Fibroblast of skin of left biceps (primary cell): ENCODE data around the gene COMTD1.

Experiments used
- DNase-seq, 2 experiments: peaks; one replicate each; pipeline ENCODE4 v3.0.0-alpha.2; 2013; ENCODE audit warnings: low read depth in 2 of 2

The COMTD1 gene

GRCh38 chr10:75235375-75236177 is at the start of gene COMTD1:
Gene COMTD1, minus strand, starts transcription at chr10:75235957. Its CDS starts 29 bp downstream, at chr10:75235928.
- peak; percentile 31 to 51 for DNase-seq

DNA sequence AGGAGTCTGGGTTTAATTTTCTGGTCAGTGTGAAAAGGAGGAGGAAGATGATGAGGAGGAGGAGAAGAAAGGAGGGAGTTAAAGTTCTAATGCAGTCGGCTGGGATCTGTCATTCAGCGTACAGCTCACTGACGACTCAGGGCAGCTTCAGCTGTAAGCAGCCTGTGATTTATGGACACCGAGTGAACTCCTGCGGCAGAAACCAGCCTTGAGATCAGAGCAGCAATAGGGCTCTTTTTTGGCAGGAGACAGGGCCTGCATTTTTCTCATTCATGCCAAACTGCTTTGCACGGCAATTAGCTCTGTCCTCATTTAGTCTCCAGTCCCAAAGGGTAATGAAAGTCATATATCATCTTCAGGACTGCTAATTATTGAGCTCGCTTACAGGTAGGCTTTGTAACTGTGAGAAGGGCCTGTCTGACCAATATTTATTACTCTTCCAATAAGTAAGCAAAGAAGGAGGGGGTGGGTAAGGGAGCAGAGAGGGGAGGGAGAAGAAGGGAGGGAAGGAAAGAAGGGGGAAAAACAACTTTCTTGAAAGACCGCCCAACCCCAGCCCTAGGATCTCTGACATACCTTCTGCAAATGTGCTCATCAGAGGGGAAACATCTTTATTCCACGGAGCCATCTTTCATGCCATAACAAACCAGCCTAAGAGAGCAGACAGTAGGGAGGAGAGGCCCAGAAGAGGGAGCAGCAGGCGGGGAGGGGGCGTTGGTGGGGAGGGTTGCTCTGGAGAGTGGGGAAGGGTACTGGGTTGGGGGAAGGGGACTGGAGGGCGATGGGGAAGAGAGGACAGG is 48.1 kb upstream of the COMTD1 start:
- peak; percentile 84 for DNase-seq

DNA sequence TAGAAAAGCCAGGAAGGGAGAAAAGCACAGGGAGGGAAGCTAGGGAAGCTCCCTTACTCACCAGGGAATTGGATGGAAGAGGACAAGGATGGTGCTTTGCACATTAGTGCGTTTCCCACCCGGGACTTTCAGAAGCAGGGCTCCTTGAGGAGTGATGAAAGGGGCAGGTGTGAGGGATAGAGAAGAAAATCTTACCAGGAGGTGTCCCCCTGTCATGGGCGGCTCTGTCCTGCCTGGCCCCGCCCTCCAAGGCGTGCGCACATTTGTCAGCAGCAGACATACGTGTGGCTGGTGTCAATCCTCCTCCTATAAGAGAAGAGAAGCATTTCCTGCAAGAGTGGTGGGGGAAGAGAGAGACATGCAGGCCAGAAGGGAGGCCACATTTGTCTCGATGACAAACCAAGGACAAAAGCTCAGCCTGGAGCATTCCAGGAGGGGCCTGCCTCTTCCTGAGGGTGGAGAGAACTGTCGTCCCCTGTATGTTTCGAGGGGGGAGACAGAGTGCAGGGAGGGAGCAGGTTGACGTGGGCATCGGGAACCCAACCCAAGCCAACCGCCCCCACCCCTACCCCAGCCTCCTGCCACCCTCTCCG is 47.4 kb upstream of the COMTD1 start:
- DNase-seq: no peak

- no peak for DNase-seq
These were observed 46.2 kb upstream of the COMTD1 start for GRCh38 chr10:75281974-75282373.

DNA sequence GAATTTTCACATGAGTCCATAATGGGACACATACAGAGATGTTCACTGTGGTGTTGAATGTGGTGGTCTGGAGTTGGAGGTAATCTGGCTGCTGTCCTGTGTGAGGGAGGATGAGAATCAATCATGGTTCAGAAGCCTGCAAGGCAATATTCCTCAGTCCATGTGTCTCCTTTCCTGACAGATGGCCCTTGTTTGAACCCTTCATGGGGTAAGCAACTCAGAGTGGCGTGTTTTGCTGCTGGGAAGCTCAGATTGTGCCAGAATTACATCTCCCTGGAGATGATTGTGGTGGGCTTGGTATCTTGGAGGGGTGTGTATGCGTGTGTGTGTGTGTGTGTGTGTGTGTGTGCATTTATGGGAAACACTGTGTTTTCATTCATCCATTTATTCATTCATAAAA is 44.5 kb upstream of the COMTD1 start:
- peak in 1 of 2 experiments; percentile 24 for DNase-seq

DNA sequence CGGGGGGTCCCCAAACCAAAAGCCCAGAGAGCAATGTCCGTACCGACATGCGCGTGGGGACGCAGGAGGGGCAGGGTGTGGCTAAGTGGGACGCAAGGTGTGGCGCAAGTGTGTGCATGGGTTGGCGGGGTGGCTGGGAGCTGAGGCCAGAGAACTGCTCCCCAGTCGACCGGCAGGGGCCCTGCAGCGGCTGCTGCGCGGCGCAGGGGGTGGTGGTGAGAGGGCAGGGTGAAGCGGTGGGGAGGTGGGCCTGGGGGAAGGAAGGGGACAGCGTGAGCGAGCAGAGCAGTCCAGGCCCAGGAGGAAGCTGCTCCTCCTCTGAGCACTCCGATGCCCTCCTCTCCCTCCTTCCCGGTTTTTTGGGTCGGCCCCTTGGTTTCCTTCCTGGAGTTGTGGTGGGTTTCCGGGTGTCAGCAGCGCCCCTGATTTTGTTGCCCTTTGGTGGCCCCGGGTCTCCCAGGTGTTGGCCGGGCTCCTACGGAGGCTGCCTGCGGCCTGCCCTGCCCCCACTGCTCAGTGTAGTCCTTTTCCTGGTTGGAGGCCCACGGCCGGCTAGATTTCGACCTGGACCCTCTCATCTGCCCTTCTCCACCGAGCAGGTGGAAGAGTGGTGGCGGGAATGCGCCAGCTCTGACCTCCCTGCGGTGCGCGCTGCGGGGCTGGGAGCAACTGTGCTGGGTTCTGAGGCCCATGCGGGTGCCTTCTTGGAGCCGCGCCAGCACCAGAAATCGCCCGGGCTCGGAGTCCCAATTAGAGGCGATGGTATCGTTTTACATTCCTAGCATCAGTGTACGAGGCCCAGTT is 40.5 kb upstream of the COMTD1 start:
- DNase-seq: no peak

- no peak for DNase-seq
These were observed 37.1 kb upstream of the COMTD1 start for GRCh38 chr10:75272896-75273295.

GRCh38 chr10:75272094-75272493 is 36.3 kb upstream of the COMTD1 start:
- no peak for DNase-seq

DNA sequence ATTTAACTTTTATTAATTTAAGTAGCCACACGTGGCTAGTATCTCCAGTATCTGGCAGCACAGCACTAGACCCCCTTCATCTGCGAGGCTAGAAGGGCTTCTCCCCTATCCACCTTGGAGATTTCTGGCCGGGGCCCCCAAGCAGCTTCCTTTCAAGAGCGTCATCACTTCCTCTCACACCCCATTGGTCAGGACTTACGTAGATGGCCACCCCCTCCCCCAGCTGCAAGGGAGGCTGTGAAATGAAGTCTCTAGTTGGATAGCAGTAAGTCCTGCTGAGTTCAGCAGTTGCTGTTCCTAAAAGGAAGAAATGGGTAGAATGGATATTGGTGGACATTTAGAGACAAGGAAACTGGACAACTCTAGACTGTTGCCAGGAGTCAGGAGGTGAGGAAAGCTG is 33.8 kb upstream of the COMTD1 start:
- no peak for DNase-seq

- DNase-seq: no peak
These were observed 31.2 kb upstream of the COMTD1 start for GRCh38 chr10:75266945-75267344.

GRCh38 chr10:75265856-75266255 is 30.1 kb upstream of the COMTD1 start:
- no peak for DNase-seq

GRCh38 chr10:75263806-75264205 is 28.0 kb upstream of the COMTD1 start:
- DNase-seq: no peak

GRCh38 chr10:75261813-75262705 is 26.3 kb upstream of the COMTD1 start:
- DNase-seq: peak; percentile 17 to 33

- no peak for DNase-seq
These were observed 25.2 kb upstream of the COMTD1 start for GRCh38 chr10:75260990-75261389.

DNA sequence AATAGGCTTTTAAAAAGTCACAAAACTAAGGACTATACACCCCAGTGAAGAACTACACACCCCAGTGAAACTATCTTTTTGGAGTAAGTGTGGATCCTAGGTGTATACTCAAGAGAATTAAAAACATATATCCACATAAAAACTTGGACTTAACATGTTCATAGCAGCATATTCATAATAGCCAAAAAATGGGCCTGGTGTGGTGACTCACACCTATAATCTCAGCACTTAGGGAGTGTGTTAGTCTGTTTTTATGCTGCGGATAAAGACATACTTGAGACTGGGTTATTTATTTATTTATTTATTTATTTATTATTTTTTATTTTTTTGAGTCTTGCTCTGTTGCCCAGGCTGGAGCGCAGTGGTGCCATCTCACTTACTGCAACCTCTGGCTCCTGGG is 19.0 kb upstream of the COMTD1 start:
- no peak for DNase-seq

- no peak for DNase-seq
These were observed 17.8 kb upstream of the COMTD1 start for GRCh38 chr10:75253281-75254220.

DNA sequence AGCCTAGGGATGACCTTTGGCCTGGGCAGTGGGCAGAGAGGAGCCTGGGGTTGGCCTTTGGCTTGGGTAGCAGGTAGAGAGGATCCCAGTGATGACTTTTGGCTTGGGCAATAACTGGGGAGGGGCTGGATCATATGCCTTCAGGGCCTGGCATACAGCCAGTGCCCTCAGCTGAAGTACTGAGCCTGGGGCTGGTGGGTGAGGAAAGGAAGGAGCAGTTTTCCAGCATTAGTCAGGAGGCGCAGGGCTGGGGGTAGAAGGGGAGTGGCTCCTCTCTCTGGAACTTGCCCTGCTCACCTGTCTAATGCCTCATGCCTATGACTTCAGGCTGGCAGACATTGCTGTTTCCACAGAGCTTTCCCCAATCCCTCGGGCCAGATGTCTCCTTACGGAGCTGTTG is 15.2 kb upstream of the COMTD1 start:
- no peak for DNase-seq

DNA sequence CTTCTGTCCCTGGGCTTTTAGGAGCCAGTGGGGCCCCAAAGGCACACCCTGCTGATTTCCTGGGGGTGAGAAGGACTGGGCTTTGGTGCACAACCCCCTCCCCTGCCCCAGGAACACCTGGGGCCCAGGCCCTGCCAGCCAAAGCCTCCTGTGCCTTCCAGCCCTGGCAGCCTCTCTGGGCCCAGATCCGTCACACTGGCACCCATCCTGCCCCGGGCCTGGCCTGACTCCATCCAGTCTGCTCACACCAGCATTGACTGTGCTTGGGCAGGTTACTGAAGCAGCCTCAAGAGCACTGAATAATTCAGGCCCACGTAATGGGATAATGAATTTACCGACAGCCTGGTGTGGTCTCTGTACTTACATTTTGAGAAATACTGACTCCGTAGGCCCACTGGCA is 12.0 kb upstream of the COMTD1 start:
- DNase-seq: no peak

GRCh38 chr10:75246506-75246905 is 10.7 kb upstream of the COMTD1 start:
- DNase-seq: no peak
